AG04449 (cell line): ENCODE measurements around the gene ACSL5.

Experiments
- CTCF ChIA-PET: fragments of 350-600 bp; formaldehyde crosslinking; extraction: SDS; loops from one replicate; lab custom pipeline; 2021; ENCODE audit warnings: antibody characterized with exemption; lab: Yijun Ruan, JAX
- POLR2A ChIA-PET: fragments of 400-600, 350-600 bp; formaldehyde crosslinking; extraction: SDS; loops from one replicate; lab custom pipeline; 2020; ENCODE audit warnings: antibody characterized with exemption, inconsistent platforms; lab: Yijun Ruan, JAX
- DNase-seq: peaks from one replicate; pipeline ENCODE4 v3.0.0-alpha.2; 2010; ENCODE audit warnings: low read depth, low spot score
- H3K4me3 ChIP-seq: 2 replicates; pipeline ENCODE4 v1.5.1; 2011; ENCODE audit warnings: low read depth, mild to moderate bottlenecking, control low read depth, low read length
- CTCF ChIP-seq: IDR thresholded peaks from one replicate; pipeline ENCODE4 v1.5.1; 2011; ENCODE audit warnings: mild to moderate bottlenecking, moderate library complexity, low read length, control low read depth, inconsistent platforms; ENCODE audit not compliant: insufficient read depth; ENCODE audit errors: missing control alignments

ACSL5 gene

GRCh38 chr10:112373912-112374338 lies at the start of gene ACSL5:
Gene ACSL5, plus strand, starts transcription at chr10:112374116. Its CDS starts 20,831 bp downstream, at chr10:112394947.
- DNase-seq = no peak
- no peak for TF ChIP-seq CTCF
- H3K4me3 ChIP-seq = no peak within 1 kb of the TSS
- CTCF ChIA-PET = interaction anchor here (0.7 kb wide), 1 partner anchor 13 kb away, joined by 3 read pairs; no protein-coding TSS in a partner anchor
- POLR2A ChIA-PET = no interaction called here

- ChIA-PET CTCF (interaction anchor here (1.0 to 2.3 kb wide), 3 partner anchors 8 to 266 kb away, joined by 3 to 10 read pairs (median 4); no protein-coding TSS in a partner anchor), POLR2A (no interaction called here)
- DNase-seq = no peak
- no peak for TF ChIP-seq CTCF
- no peak overlapping the region for H3K4me3 ChIP-seq
Observed at GRCh38 chr10:112327678-112328077, 46.2 kb upstream of the ACSL5 start.

GRCh38 chr10:112330162-112330561 lies 43.8 kb upstream of the ACSL5 start:
- no peak for TF ChIP-seq CTCF
- POLR2A ChIA-PET = no interaction called here
- CTCF ChIA-PET = interaction anchor here (1.0 to 1.7 kb wide), 5 partner anchors 13 to 574 kb away, joined by 3 to 7 read pairs (median 3); no protein-coding TSS in a partner anchor
- no peak overlapping the region for H3K4me3 ChIP-seq
- DNase-seq = no peak

- no peak for DNase-seq
- ChIA-PET CTCF (interaction anchor here (1.0 to 1.7 kb wide), 5 partner anchors 14 to 574 kb away, joined by 3 to 7 read pairs (median 3); no protein-coding TSS in a partner anchor), POLR2A (no interaction called here)
- no peak for TF ChIP-seq CTCF
- no peak overlapping the region for H3K4me3 ChIP-seq
Observed at GRCh38 chr10:112330607-112331160, 43.2 kb upstream of the ACSL5 start.

- POLR2A ChIA-PET = no interaction called here
Observed at GRCh38 chr10:112332022-112332421, 41.9 kb upstream of the ACSL5 start.

More at GRCh38 chr10:112332022-112332421, 41.9 kb upstream of the ACSL5 start:
- no peak for TF ChIP-seq CTCF
- DNase-seq = no peak
- no peak overlapping the region for H3K4me3 ChIP-seq
- CTCF ChIA-PET = no interaction called here
